GM12878 (cell line): Measurements from ENCODE around the gene CD99. TPM values are rescaled to one million over a fixed set of nuclear protein-coding genes. Genes with fewer than 3 reads are reported as not detected.

Source experiments
- ATAC-seq: fragments of 200-7000 bp; cut with Tn5 transposase; 3 replicates; pipeline ENCODE4 v1.9.1; 2020; ENCODE audit warnings: mild to moderate bottlenecking, moderate library complexity
- BruUV-seq: library from RNA; stranded (reverse); fragments of 400-500 nt; replicated peaks from 2 replicates; lab custom pipeline; 2021; lab: Mats Ljungman, UMichigan
- CTCF ChIA-PET: fragments of 300-600 bp; sonication (Branson Sonifier 250); formaldehyde crosslinking; extraction: SDS; loops from one replicate; lab custom pipeline; 2021; ENCODE audit warnings: inconsistent platforms; lab: Yijun Ruan, JAX
- POLR2A ChIA-PET: fragments of 350-600 bp; formaldehyde crosslinking; extraction: SDS; loops from one replicate; lab custom pipeline; 2021; ENCODE audit warnings: inconsistent platforms; lab: Charles Lee
- RAD21 ChIA-PET: fragments of 300-600 bp; sonication (Branson Sonifier 250); formaldehyde crosslinking; loops from one replicate; lab custom pipeline; 2023; ENCODE audit warnings: antibody characterized with exemption; ENCODE audit not compliant: unreplicated experiment; lab: Charles Lee
- SMC1A ChIA-PET: fragments of 300-600 bp; sonication (Branson Sonifier 250); formaldehyde crosslinking; loops from one replicate; lab custom pipeline; 2023; ENCODE audit not compliant: unreplicated experiment, uncharacterized antibody; lab: Charles Lee
- DNase-seq: peaks from one replicate; pipeline ENCODE4 v3.0.0-alpha.2; 2011; ENCODE audit warnings: low read depth, low spot score
- FAIRE-seq: peaks from 3 replicates; lab custom pipeline; 2011; peaks lifted over from hg19 to GRCh38; lab: Jason Lieb, UNC
- H2AFZ ChIP-seq: 2 replicates; pipeline ENCODE4 v1.6.0; 2011; ENCODE audit warnings: low read depth, low read length, control low read depth; ENCODE audit not compliant: control insufficient read depth
- H3K27ac ChIP-seq: 2 replicates; pipeline ENCODE4 v1.5.1; 2011; ENCODE audit warnings: control low read depth; ENCODE audit not compliant: control insufficient read depth, insufficient read depth
- H3K27me3 ChIP-seq, 2 experiments: replicated peaks in 1 of 2; 2 replicates each; pipeline versions ENCODE4 v1.6.0 to v1.6.1; 2011; ENCODE audit warnings: low read length in 1 of 2; ENCODE audit not compliant: control insufficient read depth in 2 of 2, insufficient read depth in 2 of 2
- H3K36me3 ChIP-seq, 2 experiments: 2 replicates each; pipeline ENCODE4 v1.5.1; 2011; ENCODE audit warnings: low read length in 1 of 2; ENCODE audit not compliant: control insufficient read depth in 2 of 2, insufficient read depth in 2 of 2
- H3K4me1 ChIP-seq: 2 replicates; pipeline ENCODE4 v1.6.1; 2011; ENCODE audit warnings: mild to moderate bottlenecking, low read length, moderate library complexity, mixed read lengths; ENCODE audit not compliant: control insufficient read depth, insufficient read depth
- H3K4me2 ChIP-seq: 2 replicates; pipeline ENCODE4 v1.6.0; 2011; ENCODE audit warnings: control low read depth; ENCODE audit not compliant: control insufficient read depth, insufficient read depth
- H3K4me3 ChIP-seq: fragments of 200-600 bp; sonication (generic); 2 replicates; pipeline ENCODE4 v1.5.1; 2016
- H3K79me2 ChIP-seq: 2 replicates; pipeline ENCODE4 v1.6.0; 2011; ENCODE audit warnings: low read length; ENCODE audit not compliant: control insufficient read depth, insufficient read depth
- H3K9ac ChIP-seq: 2 replicates; pipeline ENCODE4 v1.8.0; 2011; ENCODE audit warnings: low read length, control low read depth, mixed read lengths; ENCODE audit not compliant: control insufficient read depth, insufficient read depth
- H3K9me3 ChIP-seq: replicated peaks from 3 replicates; pipeline ENCODE4 v1.5.1; 2011; ENCODE audit warnings: mild to moderate bottlenecking, low read length; ENCODE audit not compliant: control insufficient read depth, insufficient read depth
- H4K20me1 ChIP-seq: 2 replicates; pipeline ENCODE4 v1.6.0; 2011; ENCODE audit not compliant: control insufficient read depth, insufficient read depth
- CHD2 ChIP-seq: IDR thresholded peaks from 2 replicates; pipeline ENCODE4 v1.6.1; 2011; ENCODE audit warnings: low read depth, low read length, improper control_type of control experiment, borderline replicate concordance
- EZH2 ChIP-seq: IDR thresholded peaks from 2 replicates; pipeline ENCODE4 v1.6.1; 2012; ENCODE audit warnings: low read depth, mild to moderate bottlenecking, control low read depth, inconsistent platforms, low read length, borderline replicate concordance; ENCODE audit not compliant: control insufficient read depth
- NR2C2 ChIP-seq: IDR thresholded peaks from 2 replicates; pipeline ENCODE4 v1.6.1; 2011; ENCODE audit warnings: borderline replicate concordance, low read depth; ENCODE audit not compliant: control insufficient read depth, insufficient read length
- TARDBP ChIP-seq: IDR thresholded peaks from 2 replicates; pipeline ENCODE4 v1.6.1; 2016; ENCODE audit warnings: borderline replicate concordance
- WGBS: methylation state at CpG from one replicate; pipeline ENCODE4 v1.1.6; 2016; ENCODE audit warnings: low lambda C conversion rate; ENCODE audit not compliant: insufficient replicate concordance, insufficient coverage; ENCODE audit errors: missing lambda C conversion rate; 5-methylcytosine and 5-hydroxymethylcytosine counted together
- in situ Hi-C: fragments of 300-500 bp; cut with MboI; formaldehyde crosslinking; loops from 9 replicates; pipeline ENCODE4 v1.14.3; 2018; ENCODE audit warnings: mixed read lengths
- intact Hi-C: fragments of 100-400 bp; cut with micrococcal nuclease; formaldehyde crosslinking; loops from one replicate; pipeline ENCODE4 v1.14.2; 2022; ENCODE audit not compliant: unreplicated experiment
- polyA plus RNA-seq, 11 experiments: library from polyadenylated mRNA; depleted of rRNA in 4 of 11; unstranded in 6 of 11; stranded (reverse) in 5 of 11; fragments of >200 nt; fragmentation: Nextera tagmentation in 4 of 11; fragmentation: Illumina TruSeq in 1 of 11; extraction: Ambion mirVana in 4 of 11; extraction: Trizol in 1 of 11; gene quantifications; 1 replicate in 1 of 11; 2 replicates in 10 of 11; pipeline versions ENCODE4 v1.2.1 to v1.2.3, GENCODE V29; 2011 to 2016; ENCODE audit warnings: inconsistent platforms in 2 of 11, missing spikeins in 2 of 11, low read depth in 1 of 11
- total RNA-seq, 4 experiments: library from RNA; depleted of rRNA in 3 of 4; stranded (reverse); fragments of >200 nt in 3 of 4; fragmentation: Illumina TruSeq in 1 of 4; extraction: Trizol in 1 of 4; gene quantifications; 2 replicates each; pipeline versions ENCODE4 v1.2.1 to v1.2.3, GENCODE V29; 2013 to 2021
- TF ChIP-seq, protein P1 (sequence below): IDR thresholded peaks from 2 replicates; pipeline ENCODE4 v1.6.1; 2011; ENCODE audit warnings: borderline replicate concordance, low read depth, mild to moderate bottlenecking, moderate library complexity, low read length; ENCODE audit not compliant: insufficient read depth, poor library complexity, severe bottlenecking
- TF ChIP-seq, protein P2 (sequence below): fragments of 450-650 bp; IDR thresholded peaks from 2 replicates; pipeline ENCODE4 v1.6.1; 2016; ENCODE audit warnings: mild to moderate bottlenecking

CD99 gene
- total and polyA plus RNA-seq, 10 of the 15 experiments (the other 5 are each of a cell fraction or from before 2014, with no cell fraction given) = 24.8 to 242 (median 158) TPM

DNA sequence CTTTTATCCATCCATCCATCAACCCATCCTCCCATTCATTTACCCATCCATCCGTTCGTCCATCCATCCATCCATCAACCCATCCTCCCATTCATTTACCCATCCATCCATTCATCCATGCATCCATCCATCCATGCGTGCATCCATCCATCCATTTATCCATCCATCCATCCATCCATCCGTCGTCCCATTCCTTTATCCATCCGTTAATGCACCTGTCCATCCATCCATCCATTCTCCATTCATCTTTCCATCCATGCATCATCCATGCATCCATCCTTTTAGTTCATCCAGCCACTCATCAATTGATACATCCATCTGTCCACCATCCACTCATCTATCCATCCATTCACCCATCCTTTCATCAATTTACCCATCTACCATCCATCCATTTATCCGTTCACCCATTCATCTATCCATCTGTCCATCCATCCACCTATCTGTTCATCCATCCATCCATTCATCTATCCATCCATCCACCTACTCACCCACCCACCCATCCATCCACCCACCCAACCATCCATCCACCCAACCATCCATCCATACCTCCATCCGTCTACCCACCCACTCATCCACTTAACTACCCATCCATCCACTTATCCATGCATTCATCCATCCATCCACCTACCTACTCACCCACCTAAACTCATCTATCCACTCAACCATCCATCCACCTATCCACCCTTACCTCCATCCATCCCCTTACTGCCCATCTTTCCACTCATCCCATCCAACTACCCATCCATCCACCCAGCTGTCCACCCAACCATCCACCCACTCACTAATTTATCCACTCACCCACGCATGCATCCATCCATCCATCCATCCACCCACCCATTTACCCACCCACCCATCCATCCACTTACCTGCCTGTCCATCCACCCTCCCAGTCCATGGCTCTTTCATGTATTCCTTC is 9.6 kb downstream of the CD99 start:
- RAD21 ChIA-PET = no interaction called here

More for the DNA sequence above, 9.6 kb downstream of the CD99 start:
- Histone ChIP-seq H3K9ac (no peak overlapping the region), H3K9me3 (no peaks in the 10 kb centered on the region; the same call in 2 of the 3 replicates), H3K4me3 (no peak overlapping the region), H3K27ac (no peak overlapping the region), H3K36me3 (no peaks in the 10 kb centered on the region; a peak in 2 of 4 replicates), H3K4me2 (0 out of 2 replicates have a peak overlapping the region, but pooled peaks have one; percentile 21), H3K79me2 (peaks cover 17% of the 10 kb centered on the region), H3K27me3 (no peaks in the 10 kb centered on the region), H2AFZ (no peak overlapping the region), H4K20me1 (no peaks in the 10 kb centered on the region), H3K4me1 (peaks cover 33% of the 10 kb centered on the region)
- WGBS = 91% methylated on average over 9 of the region's 9 CpGs
- SMC1A ChIA-PET = no interaction called here
- FAIRE-seq (no peak), ATAC-seq (no peak), DNase-seq (no peak)
- BruUV-seq = no TSS peak
- in situ Hi-C loops (no loop called here), intact Hi-C loops (no loop called here)
- CTCF ChIA-PET = no interaction called here
- TF ChIP-seq, protein P1, sequence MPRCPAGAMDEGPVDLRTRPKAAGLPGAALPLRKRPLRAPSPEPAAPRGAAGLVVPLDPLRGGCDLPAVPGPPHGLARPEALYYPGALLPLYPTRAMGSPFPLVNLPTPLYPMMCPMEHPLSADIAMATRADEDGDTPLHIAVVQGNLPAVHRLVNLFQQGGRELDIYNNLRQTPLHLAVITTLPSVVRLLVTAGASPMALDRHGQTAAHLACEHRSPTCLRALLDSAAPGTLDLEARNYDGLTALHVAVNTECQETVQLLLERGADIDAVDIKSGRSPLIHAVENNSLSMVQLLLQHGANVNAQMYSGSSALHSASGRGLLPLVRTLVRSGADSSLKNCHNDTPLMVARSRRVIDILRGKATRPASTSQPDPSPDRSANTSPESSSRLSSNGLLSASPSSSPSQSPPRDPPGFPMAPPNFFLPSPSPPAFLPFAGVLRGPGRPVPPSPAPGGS = no peak
- TF ChIP-seq TARDBP (no peak), CHD2 (no peak), EZH2 (no peak), NR2C2 (no peak)
- TF ChIP-seq, protein P2, sequence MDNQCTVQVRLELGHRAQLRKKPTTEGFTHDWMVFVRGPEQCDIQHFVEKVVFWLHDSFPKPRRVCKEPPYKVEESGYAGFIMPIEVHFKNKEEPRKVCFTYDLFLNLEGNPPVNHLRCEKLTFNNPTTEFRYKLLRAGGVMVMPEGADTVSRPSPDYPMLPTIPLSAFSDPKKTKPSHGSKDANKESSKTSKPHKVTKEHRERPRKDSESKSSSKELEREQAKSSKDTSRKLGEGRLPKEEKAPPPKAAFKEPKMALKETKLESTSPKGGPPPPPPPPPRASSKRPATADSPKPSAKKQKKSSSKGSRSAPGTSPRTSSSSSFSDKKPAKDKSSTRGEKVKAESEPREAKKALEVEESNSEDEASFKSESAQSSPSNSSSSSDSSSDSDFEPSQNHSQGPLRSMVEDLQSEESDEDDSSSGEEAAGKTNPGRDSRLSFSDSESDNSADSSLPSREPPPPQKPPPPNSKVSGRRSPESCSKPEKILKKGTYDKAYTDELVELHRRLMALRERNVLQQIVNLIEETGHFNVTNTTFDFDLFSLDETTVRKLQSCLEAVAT = no peak
- POLR2A ChIA-PET = no interaction called here
